Measurements from ENCODE around the gene BICRA.
"Not testable (repeated sequence)": the region's sequence is repeated elsewhere in the genome, so short reads cannot be mapped to it uniquely, and the experiment has no call there.

Gene BICRA

GRCh38 chr19:47619763-47620162, 10.8 kb downstream of the BICRA start:
- Histone ChIP-seq H3K27ac (ENCODE audit: low read length) (peak overlapping the region; percentile 49), H3K4me3 (ENCODE audit: low read length) (peak overlapping the region; percentile 19; the same call in 1 of the 2 replicates), H3K36me3 (ENCODE audit: insufficient read depth, low read depth, low read length) (peaks cover 7% of the 10 kb centered on the region), H3K9me3 (ENCODE audit: insufficient read depth, low read depth, low read length) (no peaks in the 10 kb centered on the region), H3K27me3 (ENCODE audit: insufficient read depth, low read length) (no peaks in the 10 kb centered on the region), H3K9ac (ENCODE audit: low read depth, low read length) (peak overlapping the region; percentile 41; the same call in 1 of the 2 replicates), H3K4me1 (ENCODE audit: insufficient read depth, low read length) (peaks cover 37% of the 10 kb centered on the region)

DNA sequence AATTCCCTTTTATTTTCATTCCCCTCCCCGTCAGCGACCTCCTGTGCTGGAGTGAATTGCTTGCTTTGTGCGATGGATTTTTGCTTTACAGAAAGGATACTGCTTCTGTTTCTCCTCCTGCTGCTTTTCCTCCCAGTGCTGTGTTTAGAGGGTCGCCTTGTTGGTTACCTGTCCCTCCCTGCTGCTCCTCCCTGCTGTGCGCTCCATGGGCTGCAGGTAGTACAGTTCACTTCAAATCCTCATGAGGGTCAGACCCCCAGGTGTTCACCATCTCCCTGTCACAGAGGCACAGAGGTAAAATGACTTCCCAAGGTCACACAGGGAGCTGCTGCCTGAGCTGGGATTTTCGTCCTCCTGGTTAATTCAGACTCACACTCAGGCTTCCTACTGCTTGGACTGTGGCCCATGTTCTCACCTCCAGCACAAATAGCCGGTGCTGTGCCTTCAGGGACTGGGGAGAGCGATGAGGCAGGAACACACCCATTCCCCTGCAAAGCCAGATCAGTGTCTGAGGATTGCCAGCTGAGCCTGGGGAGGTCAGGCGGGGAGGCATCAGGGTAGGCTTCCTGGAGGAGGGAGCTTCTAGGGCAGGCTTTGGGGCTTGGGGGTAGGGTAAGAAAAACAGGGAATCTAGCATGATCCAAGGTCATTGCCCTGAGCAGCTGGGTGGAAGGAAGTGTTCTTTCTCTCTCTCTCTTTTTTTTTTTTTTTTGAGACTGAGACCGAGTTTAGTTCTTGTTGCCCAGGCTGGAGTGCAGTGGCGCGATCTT, 14.4 kb downstream of the BICRA start:
- no peaks in the 10 kb centered on the region for H3K9me3 ChIP-seq (ENCODE audit: insufficient read depth, low read depth, low read length)
- no peaks in the 10 kb centered on the region for H3K27me3 ChIP-seq (ENCODE audit: insufficient read depth, low read length)
- peaks cover 30% of the 10 kb centered on the region for H3K4me1 ChIP-seq (ENCODE audit: insufficient read depth, low read length)
- peak overlapping the region; percentile 59; the same call in 1 of the 2 replicates for H3K9ac ChIP-seq (ENCODE audit: low read depth, low read length)
- H3K36me3 ChIP-seq (ENCODE audit: insufficient read depth, low read depth, low read length) = peaks cover 4% of the 10 kb centered on the region
- no peak overlapping the region for H3K4me3 ChIP-seq (ENCODE audit: low read length)
- H3K27ac ChIP-seq (ENCODE audit: low read length) = peak overlapping the region; percentile 86

- Histone ChIP-seq H3K36me3 (ENCODE audit: insufficient read depth, low read depth, low read length) (peaks cover 4% of the 10 kb centered on the region), H3K4me3 (ENCODE audit: low read length) (no peak overlapping the region), H3K27me3 (ENCODE audit: insufficient read depth, low read length) (no peaks in the 10 kb centered on the region), H3K9ac (ENCODE audit: low read depth, low read length) (no peak overlapping the region; the same call in 1 of the 2 replicates), H3K9me3 (ENCODE audit: insufficient read depth, low read depth, low read length) (no peaks in the 10 kb centered on the region), H3K4me1 (ENCODE audit: insufficient read depth, low read length) (peaks cover 25% of the 10 kb centered on the region), H3K27ac (ENCODE audit: low read length) (no peak overlapping the region)
Measured at GRCh38 chr19:47623921-47624391, 15.0 kb downstream of the BICRA start.

- Histone ChIP-seq H3K4me1 (ENCODE audit: insufficient read depth, low read length) (peaks cover 12% of the 10 kb centered on the region), H3K9ac (ENCODE audit: low read depth, low read length) (no peak overlapping the region), H3K27ac (ENCODE audit: low read length) (peak overlapping the region; percentile 73), H3K4me3 (ENCODE audit: low read length) (no peak overlapping the region), H3K27me3 (ENCODE audit: insufficient read depth, low read length) (no peaks in the 10 kb centered on the region), H3K9me3 (ENCODE audit: insufficient read depth, low read depth, low read length) (no peaks in the 10 kb centered on the region), H3K36me3 (ENCODE audit: insufficient read depth, low read depth, low read length) (peaks cover 6% of the 10 kb centered on the region)
Measured at GRCh38 chr19:47625650-47626049, 16.7 kb downstream of the BICRA start.

DNA sequence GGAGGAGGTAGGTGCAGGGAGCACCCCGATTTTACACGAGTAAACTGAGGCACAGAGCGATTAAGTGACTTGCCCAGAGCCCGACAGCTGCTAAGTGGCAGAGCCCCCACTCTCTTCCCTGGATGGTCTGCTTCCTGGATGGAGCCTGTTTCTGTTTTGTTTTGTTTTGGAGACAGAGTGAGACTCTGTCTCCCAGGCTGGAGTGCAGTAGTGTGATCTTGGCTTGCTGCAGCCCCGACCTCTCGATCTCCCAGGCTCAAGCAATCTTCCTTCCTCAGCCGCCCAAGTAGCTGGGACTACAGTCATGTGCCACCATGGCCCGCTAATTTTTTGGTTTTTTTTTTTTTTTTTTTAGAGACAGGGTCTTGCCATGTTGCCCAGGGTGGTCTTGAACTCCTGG, 17.3 kb downstream of the BICRA start:
- Histone ChIP-seq H3K27ac (ENCODE audit: low read length) (no peak overlapping the region), H3K36me3 (ENCODE audit: insufficient read depth, low read depth, low read length) (peaks cover 9% of the 10 kb centered on the region), H3K4me1 (ENCODE audit: insufficient read depth, low read length) (peaks cover 6% of the 10 kb centered on the region), H3K4me3 (ENCODE audit: low read length) (no peak overlapping the region), H3K9me3 (ENCODE audit: insufficient read depth, low read depth, low read length) (no peaks in the 10 kb centered on the region), H3K27me3 (ENCODE audit: insufficient read depth, low read length) (no peaks in the 10 kb centered on the region), H3K9ac (ENCODE audit: low read depth, low read length) (no peak overlapping the region)

DNA sequence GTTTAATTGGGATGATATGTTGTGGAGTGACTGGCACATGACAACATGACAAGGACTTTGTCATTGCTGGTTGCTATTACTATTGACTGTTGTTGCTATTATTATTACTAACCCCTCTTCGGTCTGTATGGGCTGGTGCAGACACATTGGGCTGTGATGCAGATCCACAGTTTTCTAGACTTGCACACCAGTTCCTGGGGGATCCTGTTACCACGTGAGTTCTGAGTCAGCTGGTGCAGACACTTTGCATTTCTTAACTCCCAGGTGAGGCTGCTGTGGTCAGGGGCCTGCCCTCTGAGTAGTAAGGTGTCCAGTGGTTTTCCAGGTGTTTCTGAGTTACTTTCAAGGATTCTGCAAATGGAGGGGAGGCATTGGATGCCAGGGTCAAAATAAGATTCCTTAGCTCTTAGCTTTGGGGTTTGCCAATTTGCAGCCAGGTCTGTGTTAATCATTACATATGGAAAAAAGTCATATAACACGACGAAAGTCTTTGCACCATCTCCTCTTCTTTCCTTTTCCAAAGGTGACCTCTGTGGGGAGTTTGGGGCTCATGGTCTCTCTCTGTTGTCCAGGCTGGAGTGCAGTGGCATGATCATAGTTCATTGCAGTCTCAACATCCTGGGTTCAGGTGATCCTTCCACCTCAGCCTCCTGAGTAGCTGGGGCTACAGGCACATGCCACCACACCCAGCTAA, 19.3 kb downstream of the BICRA start:
- Histone ChIP-seq H3K9me3 (ENCODE audit: insufficient read depth, low read depth, low read length) (no peaks in the 10 kb centered on the region), H3K27me3 (ENCODE audit: insufficient read depth, low read length) (no peaks in the 10 kb centered on the region), H3K27ac (ENCODE audit: low read length) (no peak overlapping the region), H3K4me3 (ENCODE audit: low read length) (no peak overlapping the region), H3K9ac (ENCODE audit: low read depth, low read length) (no peak overlapping the region), H3K4me1 (ENCODE audit: insufficient read depth, low read length) (peaks cover 4% of the 10 kb centered on the region), H3K36me3 (ENCODE audit: insufficient read depth, low read depth, low read length) (peaks cover 7% of the 10 kb centered on the region)

DNA sequence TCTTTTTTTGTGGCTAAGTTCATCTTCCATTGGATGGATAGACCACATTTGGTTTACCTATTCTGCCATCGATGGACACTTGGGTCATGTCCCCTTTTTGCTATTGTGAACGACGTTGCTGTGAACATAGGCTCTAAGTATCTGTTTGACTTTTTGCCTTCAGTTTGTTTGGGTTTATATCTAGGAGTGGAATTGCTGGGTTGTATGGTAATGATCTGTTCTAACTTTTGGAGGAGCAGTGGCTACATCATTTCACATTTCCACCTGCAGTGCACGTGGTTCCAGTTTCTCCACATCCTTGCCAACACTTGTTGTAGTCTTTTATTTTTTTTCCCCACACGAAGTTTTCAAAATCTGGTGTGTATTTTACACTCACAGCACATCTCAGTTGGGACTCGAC, 21.7 kb downstream of the BICRA start:
- Histone ChIP-seq H3K9me3 (ENCODE audit: insufficient read depth, low read depth, low read length) (no peaks in the 10 kb centered on the region), H3K27ac (ENCODE audit: low read length) (no peak overlapping the region), H3K27me3 (ENCODE audit: insufficient read depth, low read length) (no peaks in the 10 kb centered on the region), H3K9ac (ENCODE audit: low read depth, low read length) (no peak overlapping the region), H3K4me1 (ENCODE audit: insufficient read depth, low read length) (no peaks in the 10 kb centered on the region), H3K4me3 (ENCODE audit: low read length) (no peak overlapping the region), H3K36me3 (ENCODE audit: insufficient read depth, low read depth, low read length) (peaks cover 5% of the 10 kb centered on the region; the same call in 1 of the 2 replicates)

DNA sequence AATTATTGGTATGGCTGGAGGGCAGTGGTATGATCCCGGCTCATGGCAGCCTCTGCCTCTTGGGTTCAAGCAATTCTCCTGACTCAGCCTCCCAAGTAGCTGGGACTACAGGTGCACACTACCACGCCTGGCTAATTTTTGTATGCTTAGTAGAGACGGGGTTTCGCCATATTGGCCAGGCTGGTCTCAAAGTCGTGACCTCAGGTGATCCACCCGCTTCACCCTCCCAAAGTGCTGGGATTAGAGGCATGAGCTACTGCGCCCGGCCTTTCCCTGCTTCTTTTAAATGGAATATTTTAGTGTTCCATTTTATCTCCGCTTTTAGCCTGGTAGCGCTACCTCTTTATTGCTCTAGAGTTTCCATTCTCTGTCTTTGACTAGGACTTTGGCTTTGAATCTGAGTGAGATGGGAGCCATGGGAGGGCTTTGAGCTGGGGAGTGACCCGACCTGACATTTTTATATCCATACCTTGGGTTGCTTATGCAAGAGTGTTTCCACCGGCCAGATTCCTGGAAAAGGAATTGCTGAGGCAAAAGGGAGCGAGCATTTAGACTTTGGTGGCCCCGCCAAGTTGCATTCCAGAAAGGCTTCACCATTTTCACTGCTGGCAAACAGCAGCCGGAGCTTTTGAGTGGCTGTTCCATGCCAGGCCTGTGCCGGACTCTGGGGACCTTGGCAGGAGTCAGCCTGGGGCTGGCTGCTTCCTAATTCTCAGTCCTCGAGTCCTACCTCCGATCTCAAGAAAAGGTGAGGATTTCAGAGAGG, 22.9 kb downstream of the BICRA start:
- H3K9me3 ChIP-seq (ENCODE audit: insufficient read depth, low read depth, low read length) = no peaks in the 10 kb centered on the region
- peaks cover 5% of the 10 kb centered on the region; the same call in 1 of the 2 replicates for H3K36me3 ChIP-seq (ENCODE audit: insufficient read depth, low read depth, low read length)
- H3K4me1 ChIP-seq (ENCODE audit: insufficient read depth, low read length) = no peaks in the 10 kb centered on the region
- no peak overlapping the region for H3K9ac ChIP-seq (ENCODE audit: low read depth, low read length)
- H3K4me3 ChIP-seq (ENCODE audit: low read length) = no peak overlapping the region
- H3K27ac ChIP-seq (ENCODE audit: low read length) = no peak overlapping the region
- H3K27me3 ChIP-seq (ENCODE audit: insufficient read depth, low read length) = no peaks in the 10 kb centered on the region

- no peak overlapping the region for H3K27ac ChIP-seq (ENCODE audit: low read length)
Measured at GRCh38 chr19:47633517-47633916, 24.6 kb downstream of the BICRA start.

GRCh38 chr19:47633996-47634395, 25.1 kb downstream of the BICRA start:
- no peaks in the 10 kb centered on the region for H3K4me1 ChIP-seq (ENCODE audit: insufficient read depth, low read length)
- H3K9me3 ChIP-seq (ENCODE audit: insufficient read depth, low read depth, low read length) = no peaks in the 10 kb centered on the region
- H3K27me3 ChIP-seq (ENCODE audit: insufficient read depth, low read length) = no peaks in the 10 kb centered on the region
- H3K9ac ChIP-seq (ENCODE audit: low read depth, low read length) = no peak overlapping the region
- H3K4me3 ChIP-seq (ENCODE audit: low read length) = no peak overlapping the region
- H3K36me3 ChIP-seq (ENCODE audit: insufficient read depth, low read depth, low read length) = peaks cover 5% of the 10 kb centered on the region; the same call in 1 of the 2 replicates
- H3K27ac ChIP-seq (ENCODE audit: low read length) = no peak overlapping the region

More at GRCh38 chr19:47633517-47633916, 24.6 kb downstream of the BICRA start:
- no peak overlapping the region for H3K4me3 ChIP-seq (ENCODE audit: low read length)
- H3K9ac ChIP-seq (ENCODE audit: low read depth, low read length) = no peak overlapping the region
- H3K9me3 ChIP-seq (ENCODE audit: insufficient read depth, low read depth, low read length) = no peaks in the 10 kb centered on the region
- H3K27me3 ChIP-seq (ENCODE audit: insufficient read depth, low read length) = no peaks in the 10 kb centered on the region
- no peaks in the 10 kb centered on the region for H3K4me1 ChIP-seq (ENCODE audit: insufficient read depth, low read length)
- peaks cover 5% of the 10 kb centered on the region; the same call in 1 of the 2 replicates for H3K36me3 ChIP-seq (ENCODE audit: insufficient read depth, low read depth, low read length)

DNA sequence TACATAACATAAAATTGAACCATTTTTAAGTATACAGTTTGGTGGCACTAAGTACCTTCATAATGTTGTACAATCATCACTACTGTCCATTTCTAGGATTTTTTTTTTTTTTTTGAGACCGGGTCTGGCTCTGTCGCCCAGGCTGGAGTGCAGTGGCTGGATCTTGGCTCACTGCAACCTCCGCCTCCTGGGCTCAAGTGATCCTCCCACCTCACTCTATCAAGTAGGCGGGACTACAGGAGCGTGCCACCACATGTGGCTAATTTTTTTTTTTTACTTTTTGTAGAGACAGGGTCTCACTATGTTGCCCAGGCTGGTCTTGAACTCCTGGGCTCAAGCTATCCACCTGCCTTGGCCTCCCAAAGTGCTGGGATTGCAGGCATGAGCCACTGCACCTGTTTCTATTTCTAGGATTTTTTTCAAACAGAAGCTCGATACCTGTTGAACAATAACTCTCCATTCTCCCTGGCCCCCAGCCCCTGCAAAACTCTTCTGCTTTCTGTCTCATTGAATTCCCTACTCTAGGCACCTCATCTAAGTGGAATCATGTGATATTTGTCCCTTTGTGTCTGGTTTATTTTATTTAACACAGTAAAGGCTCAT, 26.3 kb downstream of the BICRA start:
- not testable (repeated sequence) for H3K27ac ChIP-seq (ENCODE audit: low read length); H3K9me3 ChIP-seq (ENCODE audit: insufficient read depth, low read depth, low read length); H3K9ac ChIP-seq (ENCODE audit: low read depth, low read length); H3K36me3 ChIP-seq (ENCODE audit: insufficient read depth, low read depth, low read length); H3K27me3 ChIP-seq (ENCODE audit: insufficient read depth, low read length); H3K4me1 ChIP-seq (ENCODE audit: insufficient read depth, low read length); H3K4me3 ChIP-seq (ENCODE audit: low read length)

Measured in iPS-20b (cell line).